ENCODE measurements around the gene PFN3.

- TF ChIP-seq POLR2A (IDR thresholded peaks at IDR 0.05): no peak
- TF ChIP-seq, protein P1, sequence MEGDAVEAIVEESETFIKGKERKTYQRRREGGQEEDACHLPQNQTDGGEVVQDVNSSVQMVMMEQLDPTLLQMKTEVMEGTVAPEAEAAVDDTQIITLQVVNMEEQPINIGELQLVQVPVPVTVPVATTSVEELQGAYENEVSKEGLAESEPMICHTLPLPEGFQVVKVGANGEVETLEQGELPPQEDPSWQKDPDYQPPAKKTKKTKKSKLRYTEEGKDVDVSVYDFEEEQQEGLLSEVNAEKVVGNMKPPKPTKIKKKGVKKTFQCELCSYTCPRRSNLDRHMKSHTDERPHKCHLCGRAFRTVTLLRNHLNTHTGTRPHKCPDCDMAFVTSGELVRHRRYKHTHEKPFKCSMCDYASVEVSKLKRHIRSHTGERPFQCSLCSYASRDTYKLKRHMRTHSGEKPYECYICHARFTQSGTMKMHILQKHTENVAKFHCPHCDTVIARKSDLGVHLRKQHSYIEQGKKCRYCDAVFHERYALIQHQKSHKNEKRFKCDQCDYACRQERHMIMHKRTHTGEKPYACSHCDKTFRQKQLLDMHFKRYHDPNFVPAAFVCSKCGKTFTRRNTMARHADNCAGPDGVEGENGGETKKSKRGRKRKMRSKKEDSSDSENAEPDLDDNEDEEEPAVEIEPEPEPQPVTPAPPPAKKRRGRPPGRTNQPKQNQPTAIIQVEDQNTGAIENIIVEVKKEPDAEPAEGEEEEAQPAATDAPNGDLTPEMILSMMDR (IDR thresholded peaks at IDR 0.05): no peak
Observed at GRCh38 chr5:177365845-177366527, 34.5 kb downstream of the PFN3 start.
